Measurements from ENCODE around the gene DRC1. TPM values are rescaled to one million over a fixed set of nuclear protein-coding genes. Genes with fewer than 3 reads are reported as not detected.

Gene DRC1
- total RNA-seq, 1 donor from 2014 or later, result not detected

- H3K27ac Mint-ChIP-seq (ENCODE audit: unreplicated experiment), result no peak overlapping the region
- no peak for DNase-seq (ENCODE audit: extremely low spot score, unreplicated experiment)
- H3K9me3 Mint-ChIP-seq (ENCODE audit: unreplicated experiment), result no peaks in the 10 kb centered on the region
- no peaks in the 10 kb centered on the region for H3K4me1 Mint-ChIP-seq (ENCODE audit: unreplicated experiment)
- H3K4me3 Mint-ChIP-seq (ENCODE audit: unreplicated experiment), result no peak overlapping the region
- no peak for TF ChIP-seq CTCF (IDR thresholded peaks at IDR 0.05)
- H3K36me3 Mint-ChIP-seq (ENCODE audit: unreplicated experiment), result no peaks in the 10 kb centered on the region
- H3K27me3 Mint-ChIP-seq (ENCODE audit: unreplicated experiment), result peaks cover 37% of the 10 kb centered on the region
Observed at GRCh38 chr2:26430826-26431225, 29.1 kb downstream of the DRC1 start.

GRCh38 chr2:26432363-26432762, 30.6 kb downstream of the DRC1 start:
- no peak overlapping the region for H3K27ac Mint-ChIP-seq (ENCODE audit: unreplicated experiment)

GRCh38 chr2:26432859-26433258, 31.1 kb downstream of the DRC1 start:
- Mint-ChIP-seq H3K27ac (ENCODE audit: unreplicated experiment) (no peak overlapping the region), H3K9me3 (ENCODE audit: unreplicated experiment) (no peaks in the 10 kb centered on the region), H3K36me3 (ENCODE audit: unreplicated experiment) (no peaks in the 10 kb centered on the region), H3K4me1 (ENCODE audit: unreplicated experiment) (no peaks in the 10 kb centered on the region), H3K4me3 (ENCODE audit: unreplicated experiment) (no peak overlapping the region), H3K27me3 (ENCODE audit: unreplicated experiment) (peaks cover 31% of the 10 kb centered on the region)
- no peak for TF ChIP-seq CTCF (IDR thresholded peaks at IDR 0.05)
- no peak for DNase-seq (ENCODE audit: extremely low spot score, unreplicated experiment)

More at GRCh38 chr2:26432363-26432762, 30.6 kb downstream of the DRC1 start:
- TF ChIP-seq CTCF (IDR thresholded peaks at IDR 0.05), result no peak
- no peak for DNase-seq (ENCODE audit: extremely low spot score, unreplicated experiment)
- H3K9me3 Mint-ChIP-seq (ENCODE audit: unreplicated experiment), result no peaks in the 10 kb centered on the region
- peaks cover 35% of the 10 kb centered on the region for H3K27me3 Mint-ChIP-seq (ENCODE audit: unreplicated experiment)
- H3K4me3 Mint-ChIP-seq (ENCODE audit: unreplicated experiment), result no peak overlapping the region
- no peaks in the 10 kb centered on the region for H3K36me3 Mint-ChIP-seq (ENCODE audit: unreplicated experiment)
- no peaks in the 10 kb centered on the region for H3K4me1 Mint-ChIP-seq (ENCODE audit: unreplicated experiment)

DNA sequence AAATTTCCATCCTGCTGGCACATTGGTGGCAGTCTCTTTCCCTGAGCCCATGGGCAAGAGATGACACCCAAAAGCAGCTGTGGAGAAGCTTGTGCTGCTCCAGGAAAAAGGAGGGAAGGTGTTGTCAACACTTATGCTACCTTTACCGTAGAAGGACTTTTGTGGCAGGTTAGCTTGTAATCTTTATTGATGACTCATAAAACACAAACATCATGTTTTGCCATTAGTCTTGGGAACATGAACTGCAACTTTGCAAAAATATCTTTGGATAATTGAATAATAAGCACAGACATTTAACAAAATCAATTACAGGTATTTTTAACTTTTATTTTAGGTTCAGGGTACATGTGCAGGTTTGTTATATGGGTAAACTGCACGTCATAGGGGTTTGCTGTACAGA, 33.4 kb downstream of the DRC1 start:
- Mint-ChIP-seq H3K4me3 (ENCODE audit: unreplicated experiment) (no peak overlapping the region), H3K9me3 (ENCODE audit: unreplicated experiment) (no peaks in the 10 kb centered on the region), H3K36me3 (ENCODE audit: unreplicated experiment) (no peaks in the 10 kb centered on the region), H3K27ac (ENCODE audit: unreplicated experiment) (no peak overlapping the region), H3K4me1 (ENCODE audit: unreplicated experiment) (no peaks in the 10 kb centered on the region), H3K27me3 (ENCODE audit: unreplicated experiment) (peaks cover 39% of the 10 kb centered on the region)
- no peak for TF ChIP-seq CTCF (IDR thresholded peaks at IDR 0.05)
- no peak for DNase-seq (ENCODE audit: extremely low spot score, unreplicated experiment)

- Mint-ChIP-seq H3K27me3 (ENCODE audit: unreplicated experiment) (peaks cover 24% of the 10 kb centered on the region), H3K36me3 (ENCODE audit: unreplicated experiment) (no peaks in the 10 kb centered on the region), H3K9me3 (ENCODE audit: unreplicated experiment) (no peaks in the 10 kb centered on the region), H3K27ac (ENCODE audit: unreplicated experiment) (no peak overlapping the region), H3K4me1 (ENCODE audit: unreplicated experiment) (no peaks in the 10 kb centered on the region), H3K4me3 (ENCODE audit: unreplicated experiment) (no peak overlapping the region)
- no peak for TF ChIP-seq CTCF (IDR thresholded peaks at IDR 0.05)
- DNase-seq (ENCODE audit: extremely low spot score, unreplicated experiment), result no peak
Observed at GRCh38 chr2:26438526-26438925, 36.8 kb downstream of the DRC1 start.

Measured in osteocyte (in vitro differentiated cells).